Measurements from ENCODE around the gene SLC10A4. TPM values are rescaled to one million over a fixed set of nuclear protein-coding genes. Genes with fewer than 3 reads are reported as not detected.

Gene SLC10A4
- total RNA-seq, 1 donor from 2014 or later: not detected

- DNase-seq (ENCODE audit: low read depth) (no peak), FAIRE-seq (no peak)
- Histone ChIP-seq H3K36me3 (ENCODE audit: control insufficient read depth, insufficient read depth, low read length) (peaks cover 10% of the 10 kb centered on the region), H3K27me3 (ENCODE audit: control insufficient read depth, insufficient read depth, low read length) (no peaks in the 10 kb centered on the region), H3K4me3 (ENCODE audit: low read depth, low read length) (no peak overlapping the region)
- no peak for TF ChIP-seq CTCF (IDR thresholded peaks at IDR 0.05; ENCODE audit: insufficient read depth, low read length, severe bottlenecking)
Observed at GRCh38 chr4:48509543-48509942, 26.4 kb downstream of the SLC10A4 start.

- no peaks in the 10 kb centered on the region for H3K27me3 ChIP-seq (ENCODE audit: control insufficient read depth, insufficient read depth, low read length)
- peaks cover 6% of the 10 kb centered on the region for H3K36me3 ChIP-seq (ENCODE audit: control insufficient read depth, insufficient read depth, low read length)
- H3K4me3 ChIP-seq (ENCODE audit: low read depth, low read length): no peak overlapping the region
- TF ChIP-seq CTCF (IDR thresholded peaks at IDR 0.05; ENCODE audit: insufficient read depth, low read length, severe bottlenecking): no peak
- FAIRE-seq: no peak
- no peak for DNase-seq (ENCODE audit: low read depth)
Observed at GRCh38 chr4:48518143-48518542, 35.0 kb downstream of the SLC10A4 start.

GRCh38 chr4:48526406-48526805 lies 43.3 kb downstream of the SLC10A4 start:
- Histone ChIP-seq H3K27me3 (ENCODE audit: control insufficient read depth, insufficient read depth, low read length) (no peaks in the 10 kb centered on the region), H3K4me3 (ENCODE audit: low read depth, low read length) (no peak overlapping the region), H3K36me3 (ENCODE audit: control insufficient read depth, insufficient read depth, low read length) (peaks cover 6% of the 10 kb centered on the region)
- no peak for FAIRE-seq
- TF ChIP-seq CTCF (IDR thresholded peaks at IDR 0.05; ENCODE audit: insufficient read depth, low read length, severe bottlenecking): no peak
- DNase-seq (ENCODE audit: low read depth): no peak

GRCh38 chr4:48538358-48538757 lies 55.2 kb downstream of the SLC10A4 start:
- FAIRE-seq (no peak), DNase-seq (ENCODE audit: low read depth) (no peak)
- TF ChIP-seq CTCF (IDR thresholded peaks at IDR 0.05; ENCODE audit: insufficient read depth, low read length, severe bottlenecking): no peak
- Histone ChIP-seq H3K4me3 (ENCODE audit: low read depth, low read length) (no peak overlapping the region), H3K36me3 (ENCODE audit: control insufficient read depth, insufficient read depth, low read length) (peaks cover 4% of the 10 kb centered on the region), H3K27me3 (ENCODE audit: control insufficient read depth, insufficient read depth, low read length) (no peaks in the 10 kb centered on the region)

Other genes with a start within 250 kb of the SLC10A4 start
- gene TEC, start 213.5 kb upstream of the SLC10A4 start, total RNA-seq: 0.53 and 2.8 TPM in 2 replicates
- 28.7 and 30.3 TPM in 2 replicates for gene SLAIN2, start 141.8 kb upstream of the SLC10A4 start, total RNA-seq
- under 0.01 TPM in 1 of 2 replicates, not detected in the other for gene ZAR1, start 6.9 kb downstream of the SLC10A4 start, total RNA-seq

Measured in bronchial epithelial cell (primary cell).